ENCODE results near the gene TPRG1L. TPM values are rescaled to one million over a fixed set of nuclear protein-coding genes. Genes with fewer than 3 reads are reported as not detected.

The TPRG1L gene
- polyA plus RNA-seq, 3 donors from 2014 or later = 36.2 to 43.4 (median 40.3) TPM

- Mint-ChIP-seq H3K9me3 (no peaks in the 10 kb centered on the region), H3K36me3 (no peaks in the 10 kb centered on the region), H3K4me1 (peaks cover 19 to 21% of the 10 kb centered on the region in 2 donors), H3K27ac (no peak overlapping the region), H3K4me3 (peak overlapping the region in 2 of 5 donors; percentile 47 to 52), H3K27me3 (ENCODE audit: low read depth in 3 of 3) (peaks cover 14 to 24% (median 20%) of the 10 kb centered on the region in 3 donors)
- DNase-seq = no peak
Observed at GRCh38 chr1:3653286-3653618, 28.4 kb downstream of the TPRG1L start.

DNA sequence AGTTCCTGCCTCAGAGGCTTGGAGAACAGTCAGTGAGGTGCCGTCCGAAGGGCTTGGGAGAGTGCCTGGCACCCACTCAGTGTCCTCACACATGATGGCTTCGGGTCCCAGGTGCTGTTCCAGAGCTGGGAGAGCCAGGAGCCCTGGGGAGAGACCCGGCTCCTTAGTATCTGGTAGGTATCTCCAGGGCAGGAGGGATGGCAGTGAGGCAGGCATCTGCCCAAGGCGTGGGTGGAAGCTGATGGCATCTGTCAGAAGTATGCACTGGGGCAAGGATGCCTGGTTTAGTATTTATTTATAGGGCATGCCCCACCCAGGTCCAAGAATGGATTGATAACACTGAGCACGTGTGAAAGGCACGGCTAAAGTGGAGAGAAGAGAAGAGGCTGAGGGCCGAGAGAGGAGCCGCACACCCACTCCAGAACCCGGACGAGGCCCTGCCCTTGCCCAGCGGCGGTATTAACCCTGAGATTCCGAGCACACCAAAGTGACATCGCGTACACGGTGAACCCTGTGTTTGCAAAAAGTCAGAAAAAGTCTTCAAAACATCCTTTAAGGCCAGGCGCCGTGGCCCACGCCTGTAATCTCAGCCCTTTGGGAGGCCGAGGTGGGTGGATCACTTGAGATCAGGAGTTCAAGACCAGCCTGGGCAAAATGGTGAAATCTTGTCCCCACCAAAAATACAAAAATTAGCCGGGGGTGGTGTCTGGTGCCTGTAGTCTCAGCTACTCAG, 29.9 kb downstream of the TPRG1L start:
- no peak for DNase-seq
- no peak overlapping the region for H3K4me3 Mint-ChIP-seq
- H3K27me3 Mint-ChIP-seq (ENCODE audit: low read depth in 3 of 3) = peaks cover 16 to 27% (median 24%) of the 10 kb centered on the region in 3 donors

DNA sequence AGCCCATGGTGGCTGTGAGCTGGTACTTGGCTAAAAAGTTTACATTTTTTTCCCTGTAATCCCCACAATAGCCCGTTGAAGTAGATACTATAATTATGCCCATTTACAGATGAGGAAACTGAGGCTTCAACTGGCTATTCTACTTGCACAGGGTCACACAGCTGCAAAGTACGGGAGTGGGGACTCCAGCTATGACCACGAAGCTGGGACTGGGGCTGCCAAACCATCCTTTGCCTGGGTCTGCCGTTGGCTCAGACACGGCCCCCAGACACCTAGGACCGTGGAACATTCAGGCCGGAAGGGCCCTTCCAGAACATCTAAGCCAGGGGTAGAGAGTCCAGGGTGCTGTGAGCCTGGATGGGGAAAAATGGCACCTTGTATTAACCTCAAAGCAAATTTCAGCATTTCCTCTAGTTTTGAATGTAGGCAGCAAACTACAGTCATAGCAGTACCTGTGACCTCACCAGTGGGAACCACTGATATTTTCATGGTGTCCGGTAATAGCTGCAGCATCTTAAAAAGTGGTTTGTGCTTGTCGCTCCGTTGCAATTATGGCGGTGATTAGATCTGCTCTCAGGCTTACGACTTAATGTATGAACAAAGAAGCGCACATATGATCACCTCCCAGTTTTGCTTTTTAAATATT, 31.8 kb downstream of the TPRG1L start:
- H3K27me3 Mint-ChIP-seq (ENCODE audit: low read depth in 3 of 3) = peaks cover 11 to 20% (median 17%) of the 10 kb centered on the region in 3 donors

More for the DNA sequence above, 29.9 kb downstream of the TPRG1L start:
- Mint-ChIP-seq H3K4me1 (peaks cover 9 to 10% of the 10 kb centered on the region in 2 donors), H3K9me3 (no peaks in the 10 kb centered on the region), H3K27ac (no peak overlapping the region), H3K36me3 (no peaks in the 10 kb centered on the region)

DNA sequence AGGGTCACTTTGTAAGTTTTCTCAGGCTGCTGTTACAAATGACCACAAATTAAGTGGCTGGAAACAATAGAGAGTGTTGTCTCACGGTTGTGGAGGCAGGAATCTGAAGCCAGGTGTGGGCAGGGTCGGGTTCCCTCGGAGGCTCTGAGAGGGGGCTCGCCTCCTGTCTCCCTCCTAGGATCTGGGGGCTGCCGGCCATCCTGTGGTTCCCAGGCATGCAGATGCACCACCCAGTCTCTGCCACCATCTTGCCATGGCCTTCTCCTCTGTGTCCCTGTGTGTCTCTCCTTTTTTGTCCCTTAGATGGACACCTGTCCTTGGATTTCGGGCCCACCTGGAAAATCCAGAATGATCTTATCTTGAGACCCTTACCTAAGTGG, 32.3 kb downstream of the TPRG1L start:
- Mint-ChIP-seq H3K4me3 (no peak overlapping the region), H3K36me3 (no peaks in the 10 kb centered on the region), H3K27ac (no peak overlapping the region), H3K9me3 (no peaks in the 10 kb centered on the region), H3K27me3 (ENCODE audit: low read depth in 3 of 3) (peaks cover 11 to 20% (median 17%) of the 10 kb centered on the region in 3 donors), H3K4me1 (peaks cover 0 to 1% of the 10 kb centered on the region in 2 donors)
- DNase-seq = no peak

More for the DNA sequence above, 31.8 kb downstream of the TPRG1L start:
- Mint-ChIP-seq H3K36me3 (no peaks in the 10 kb centered on the region), H3K4me1 (peaks cover 0 to 1% of the 10 kb centered on the region in 2 donors), H3K4me3 (no peak overlapping the region), H3K9me3 (no peaks in the 10 kb centered on the region), H3K27ac (no peak overlapping the region)
- no peak for DNase-seq

- Mint-ChIP-seq H3K4me3 (no peak overlapping the region), H3K27me3 (ENCODE audit: low read depth in 3 of 3) (peaks cover 11 to 20% (median 17%) of the 10 kb centered on the region in 3 donors), H3K9me3 (no peaks in the 10 kb centered on the region), H3K27ac (no peak overlapping the region), H3K36me3 (no peaks in the 10 kb centered on the region), H3K4me1 (peaks cover 0 to 1% of the 10 kb centered on the region in 2 donors)
- DNase-seq = no peak
Observed at GRCh38 chr1:3657578-3658230, 32.9 kb downstream of the TPRG1L start.

DNA sequence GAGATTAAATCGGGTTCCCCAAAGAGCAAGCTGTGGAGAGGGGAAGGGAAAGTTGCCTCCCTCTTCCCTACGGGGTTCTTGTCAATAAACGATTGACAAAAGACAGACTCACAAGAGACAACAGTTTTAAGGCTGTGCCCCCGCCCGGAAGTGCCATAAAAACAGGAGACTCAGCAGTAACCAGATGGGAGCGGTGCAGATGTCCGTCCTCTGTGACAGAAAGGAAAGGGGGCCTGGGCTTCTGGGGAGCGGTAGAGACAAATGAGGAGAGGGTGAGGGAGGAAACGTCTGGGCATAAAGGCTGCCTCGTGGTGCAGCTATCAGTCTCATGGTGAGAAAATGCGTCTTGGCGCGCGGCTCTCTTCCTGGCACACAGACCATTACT, 33.4 kb downstream of the TPRG1L start:
- no peaks in the 10 kb centered on the region for H3K36me3 Mint-ChIP-seq
- H3K9me3 Mint-ChIP-seq = no peaks in the 10 kb centered on the region
- H3K27me3 Mint-ChIP-seq (ENCODE audit: low read depth in 3 of 3) = peaks cover 12 to 17% (median 16%) of the 10 kb centered on the region in 3 donors
- no peak overlapping the region for H3K27ac Mint-ChIP-seq
- H3K4me3 Mint-ChIP-seq = no peak overlapping the region
- DNase-seq = no peak
- H3K4me1 Mint-ChIP-seq = peaks cover 0 to 1% of the 10 kb centered on the region in 2 donors

DNA sequence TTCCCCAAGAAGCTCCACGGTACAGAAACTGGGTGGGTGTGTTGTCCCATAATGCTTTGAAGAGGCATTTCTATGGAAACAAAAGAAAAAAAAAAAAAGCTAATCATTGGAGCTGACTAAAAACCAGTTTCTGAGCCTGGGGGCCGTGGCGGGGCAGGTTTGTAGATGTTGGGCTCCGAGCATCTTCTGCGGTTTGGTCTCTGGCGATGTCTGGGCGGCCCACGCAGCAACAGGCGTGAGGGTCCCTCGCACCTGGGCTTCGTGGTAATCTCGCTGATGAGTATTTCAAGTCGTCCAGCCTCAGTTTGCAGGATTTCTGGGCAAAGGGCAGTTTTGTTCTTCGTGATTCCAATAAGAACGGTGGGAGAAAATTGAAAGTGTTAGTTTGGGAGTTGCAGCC, 34.3 kb downstream of the TPRG1L start:
- no peaks in the 10 kb centered on the region for H3K36me3 Mint-ChIP-seq
- no peaks in the 10 kb centered on the region for H3K4me1 Mint-ChIP-seq
- no peaks in the 10 kb centered on the region for H3K9me3 Mint-ChIP-seq
- no peak for DNase-seq
- H3K27ac Mint-ChIP-seq = no peak overlapping the region
- H3K4me3 Mint-ChIP-seq = no peak overlapping the region
- H3K27me3 Mint-ChIP-seq (ENCODE audit: low read depth in 3 of 3) = peaks cover 6 to 12% (median 11%) of the 10 kb centered on the region in 3 donors

- Mint-ChIP-seq H3K27me3 (ENCODE audit: low read depth in 3 of 3) (peaks cover 6 to 11% (median 7%) of the 10 kb centered on the region in 3 donors), H3K27ac (no peak overlapping the region), H3K36me3 (no peaks in the 10 kb centered on the region), H3K4me3 (no peak overlapping the region), H3K4me1 (no peaks in the 10 kb centered on the region), H3K9me3 (no peaks in the 10 kb centered on the region)
- DNase-seq = no peak
Observed at GRCh38 chr1:3660704-3661103, 35.9 kb downstream of the TPRG1L start.

GRCh38 chr1:3661631-3662030, 36.8 kb downstream of the TPRG1L start:
- Mint-ChIP-seq H3K9me3 (no peaks in the 10 kb centered on the region), H3K27ac (no peak overlapping the region), H3K27me3 (ENCODE audit: low read depth in 3 of 3) (peaks cover 4 to 11% (median 7%) of the 10 kb centered on the region in 3 donors), H3K4me3 (no peak overlapping the region), H3K4me1 (no peaks in the 10 kb centered on the region), H3K36me3 (no peaks in the 10 kb centered on the region)
- DNase-seq = no peak

- no peak overlapping the region for H3K4me3 Mint-ChIP-seq
- H3K27me3 Mint-ChIP-seq (ENCODE audit: low read depth in 3 of 3) = peaks cover 4 to 8% (median 7%) of the 10 kb centered on the region in 3 donors
- no peak overlapping the region for H3K27ac Mint-ChIP-seq
- H3K36me3 Mint-ChIP-seq = no peaks in the 10 kb centered on the region
- no peaks in the 10 kb centered on the region for H3K4me1 Mint-ChIP-seq
- no peak for DNase-seq
- H3K9me3 Mint-ChIP-seq = no peaks in the 10 kb centered on the region
Observed at GRCh38 chr1:3662080-3662671, 37.4 kb downstream of the TPRG1L start.

DNA sequence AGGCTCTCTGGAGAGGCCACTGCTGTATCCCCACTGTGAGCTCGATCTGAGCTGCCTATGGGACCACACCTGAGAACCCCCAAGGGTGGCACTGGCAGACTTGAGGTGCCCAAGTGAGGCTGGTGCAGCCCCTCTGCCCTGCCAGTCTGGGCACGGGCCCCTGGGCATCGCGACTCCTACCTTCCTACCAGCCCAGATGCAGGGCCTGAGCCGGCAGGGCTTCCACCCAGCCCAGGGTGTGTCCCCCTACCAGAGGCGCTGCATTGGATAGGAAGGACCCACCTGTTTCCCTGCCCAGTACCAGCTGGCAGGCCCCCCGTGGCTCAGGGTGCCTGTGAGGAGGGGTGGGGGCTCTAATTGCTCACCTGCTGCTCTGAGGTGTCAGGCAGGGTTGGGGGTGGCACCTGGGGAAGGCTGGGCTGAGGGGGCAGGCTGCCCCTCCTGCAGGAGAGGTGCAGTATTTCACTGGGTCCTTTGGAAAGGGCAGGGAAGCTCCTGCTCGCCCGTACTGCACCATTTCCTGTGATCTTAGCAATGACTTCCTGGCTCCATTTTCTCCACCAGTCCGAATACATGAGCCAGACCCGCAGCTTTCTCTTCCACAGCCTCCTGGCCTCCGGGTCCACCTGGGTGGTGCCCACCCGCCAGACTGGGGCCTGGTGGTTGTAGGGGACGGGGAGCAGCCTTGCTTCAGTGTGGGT, 39.3 kb downstream of the TPRG1L start:
- Mint-ChIP-seq H3K27ac (no peak overlapping the region), H3K27me3 (ENCODE audit: low read depth in 3 of 3) (peaks cover 2 to 5% (median 3%) of the 10 kb centered on the region in 3 donors), H3K4me3 (no peak overlapping the region), H3K4me1 (no peaks in the 10 kb centered on the region), H3K36me3 (no peaks in the 10 kb centered on the region), H3K9me3 (no peaks in the 10 kb centered on the region)
- DNase-seq = no peak

DNA sequence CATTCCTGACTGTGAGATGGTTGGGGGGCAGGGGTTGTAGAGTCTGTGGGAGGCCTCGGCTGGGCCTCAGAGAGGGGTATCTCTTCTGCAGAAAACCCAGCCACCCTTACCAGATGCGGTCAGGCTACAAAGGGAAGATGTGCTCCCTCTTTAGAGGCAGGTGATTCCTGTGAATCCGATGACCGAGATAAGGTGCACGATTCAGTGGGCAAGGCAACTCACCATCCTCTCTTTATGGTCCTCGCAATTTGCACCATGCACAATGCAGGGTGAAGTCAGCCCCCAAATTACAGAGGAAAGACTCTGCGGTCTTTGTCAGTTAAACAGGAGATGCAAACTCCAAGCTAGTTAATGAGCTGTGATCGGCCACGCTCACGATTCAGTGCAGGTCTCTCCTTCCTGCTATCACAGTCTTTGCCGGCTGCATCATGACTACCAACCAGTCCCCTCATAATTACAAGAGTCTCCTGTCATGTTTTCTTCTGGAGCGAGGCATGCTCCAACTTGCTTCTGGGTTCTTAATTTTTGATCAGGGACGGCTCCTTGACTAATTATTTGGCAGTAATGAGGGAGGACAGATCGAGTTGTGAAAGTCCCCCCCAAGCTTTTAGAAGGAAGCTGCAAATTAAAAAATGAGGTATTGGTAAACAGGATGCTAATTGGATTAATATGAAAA, 40.0 kb downstream of the TPRG1L start:
- H3K36me3 Mint-ChIP-seq = no peaks in the 10 kb centered on the region
- no peaks in the 10 kb centered on the region for H3K4me1 Mint-ChIP-seq
- H3K4me3 Mint-ChIP-seq = no peak overlapping the region
- no peaks in the 10 kb centered on the region for H3K9me3 Mint-ChIP-seq
- peaks cover 1 to 5% (median 2%) of the 10 kb centered on the region in 3 donors for H3K27me3 Mint-ChIP-seq (ENCODE audit: low read depth in 3 of 3)
- DNase-seq = no peak
- no peak overlapping the region for H3K27ac Mint-ChIP-seq

- no peak overlapping the region for H3K27ac Mint-ChIP-seq
- no peaks in the 10 kb centered on the region for H3K9me3 Mint-ChIP-seq
Observed at GRCh38 chr1:3668148-3668547, 43.3 kb downstream of the TPRG1L start.

More at GRCh38 chr1:3668148-3668547, 43.3 kb downstream of the TPRG1L start:
- Mint-ChIP-seq H3K36me3 (no peaks in the 10 kb centered on the region), H3K27me3 (ENCODE audit: low read depth in 3 of 3) (peaks cover 1 to 5% (median 2%) of the 10 kb centered on the region in 3 donors), H3K4me1 (no peaks in the 10 kb centered on the region), H3K4me3 (no peak overlapping the region)
- no peak for DNase-seq
